ENCODE measurements around the gene SMIM22.
"Not testable (repeated sequence)": the region's sequence is repeated elsewhere in the genome, so short reads cannot be mapped to it uniquely, and the experiment has no call there.

SMIM22 gene

GRCh38 chr16:4769306-4769638 lies 25.9 kb upstream of the SMIM22 start:
- no peak for DNase-seq

- DNase-seq: no peak
These were observed 23.5 kb upstream of the SMIM22 start for GRCh38 chr16:4771646-4772045.

- no peak for DNase-seq
These were observed 22.8 kb upstream of the SMIM22 start for GRCh38 chr16:4772351-4772750.

GRCh38 chr16:4775005-4775404 lies 20.2 kb upstream of the SMIM22 start:
- DNase-seq: no peak

GRCh38 chr16:4776141-4776705 lies 18.9 kb upstream of the SMIM22 start:
- no peak for DNase-seq

- no peak for DNase-seq
These were observed 17.7 kb upstream of the SMIM22 start for GRCh38 chr16:4777339-4778049.

- no peak for DNase-seq
These were observed 17.1 kb upstream of the SMIM22 start for GRCh38 chr16:4778050-4778392.

GRCh38 chr16:4780235-4780634 lies 14.9 kb upstream of the SMIM22 start:
- no peak for DNase-seq

- DNase-seq: no peak
These were observed 11.8 kb upstream of the SMIM22 start for GRCh38 chr16:4783251-4783950.

GRCh38 chr16:4783951-4784336 lies 11.2 kb upstream of the SMIM22 start:
- DNase-seq: no peak

- DNase-seq: not testable (repeated sequence)
These were observed 10.7 kb upstream of the SMIM22 start for GRCh38 chr16:4784444-4784987.

GRCh38 chr16:4785758-4786433 lies 9.3 kb upstream of the SMIM22 start:
- DNase-seq: no peak

GRCh38 chr16:4787068-4787467 lies 8.1 kb upstream of the SMIM22 start:
- DNase-seq: no peak

GRCh38 chr16:4787627-4788482 lies 7.3 kb upstream of the SMIM22 start, which contains the start of gene SEPTIN12:
SEPTIN12 (minus strand) TSS chr16:4788345; CDS start chr16:4787645, 700 bp downstream.
- DNase-seq: no peak

GRCh38 chr16:4788489-4788889 lies 6.7 kb upstream of the SMIM22 start:
- DNase-seq: no peak

GRCh38 chr16:4788910-4789309 lies 6.3 kb upstream of the SMIM22 start:
- no peak for DNase-seq

- no peak for DNase-seq
These were observed 4.9 kb upstream of the SMIM22 start for GRCh38 chr16:4790261-4790660.

- DNase-seq: no peak
These were observed 4.3 kb upstream of the SMIM22 start for GRCh38 chr16:4790871-4791270.

GRCh38 chr16:4792951-4793513 lies 2.1 kb upstream of the SMIM22 start:
- no peak for DNase-seq

GRCh38 chr16:4795828-4796572 lies 831 bp downstream of the SMIM22 start:
- no peak for DNase-seq

Measured in activated CD4-positive, alpha-beta T cell treated with anti-CD3 and anti-CD28 coated beads for 48 hours (primary cell).